CD14-positive monocyte (primary cell): Measurements from ENCODE around the gene POLE2. TPM values are rescaled to one million over a fixed set of nuclear protein-coding genes. Genes with fewer than 3 reads are reported as not detected.

ENCODE experiments used
- DNase-seq, 3 donors: peaks; one replicate each; pipeline ENCODE4 v3.0.0-alpha.2; 2011 to 2022
- H2AFZ ChIP-seq: 2 replicates; pipeline ENCODE4 v1.6.0; 2012; ENCODE audit warnings: mild to moderate bottlenecking, low read depth, low read length, inconsistent platforms; ENCODE audit not compliant: insufficient read depth, poor library complexity, severe bottlenecking
- H3K27ac ChIP-seq, 2 donors: 1 replicate in 1 of 2; 2 replicates in 1 of 2; pipeline ENCODE4 v1.5.1; 2012 to 2013; ENCODE audit warnings: low read length in 2 of 2, control low read depth in 1 of 2, inconsistent platforms in 1 of 2, low read depth in 1 of 2, mild to moderate bottlenecking in 1 of 2
- H3K27me3 ChIP-seq, 2 donors: one replicate each; pipeline versions ENCODE4 v1.6.0 to v1.6.1; 2011 to 2013; ENCODE audit warnings: low read length in 2 of 2; ENCODE audit not compliant: control insufficient read depth in 2 of 2, insufficient read depth in 2 of 2
- H3K36me3 ChIP-seq, 2 donors: replicated peaks in 1 of 2; 1 replicate in 1 of 2; 2 replicates in 1 of 2; pipeline versions ENCODE4 v1.5.1 to v1.6.1; 2012 to 2013; ENCODE audit warnings: low read length in 2 of 2, control low read depth in 1 of 2, inconsistent platforms in 1 of 2, mild to moderate bottlenecking in 1 of 2; ENCODE audit not compliant: insufficient read depth in 2 of 2, control insufficient read depth in 1 of 2
- H3K4me1 ChIP-seq, 2 donors: 1 replicate in 1 of 2; 2 replicates in 1 of 2; pipeline versions ENCODE4 v1.5.1 to v1.6.1; 2012 to 2013; ENCODE audit warnings: low read length in 2 of 2, control low read depth in 1 of 2, inconsistent platforms in 1 of 2, mild to moderate bottlenecking in 1 of 2, moderate library complexity in 1 of 2; ENCODE audit not compliant: insufficient read depth in 2 of 2, control insufficient read depth in 1 of 2
- H3K4me2 ChIP-seq: replicated peaks from 2 replicates; pipeline ENCODE3; 2012; ENCODE audit warnings: low read length, moderate library complexity, mild to moderate bottlenecking; ENCODE audit not compliant: poor library complexity, severe bottlenecking; ENCODE audit errors: extremely low read depth
- H3K4me3 ChIP-seq, 3 experiments: fragments of 200-600 bp in 1 of 3; sonication (generic) in 1 of 3; replicated peaks in 1 of 3; 1 replicate in 2 of 3; 2 replicates in 1 of 3; pipeline ENCODE4 v1.5.1; 2011 to 2013; ENCODE audit warnings: low read length in 3 of 3, mild to moderate bottlenecking in 3 of 3, control low read depth in 2 of 3, low read depth in 2 of 3, inconsistent platforms in 1 of 3, moderate library complexity in 1 of 3
- H3K79me2 ChIP-seq: 2 replicates; pipeline ENCODE4 v1.6.0; 2012; ENCODE audit warnings: mild to moderate bottlenecking, control low read depth, inconsistent platforms, low read length, moderate library complexity; ENCODE audit not compliant: insufficient read depth
- H3K9ac ChIP-seq: 2 replicates; pipeline ENCODE4 v1.6.0; 2017; ENCODE audit warnings: low read length, mild to moderate bottlenecking; ENCODE audit not compliant: insufficient read depth, poor library complexity, severe bottlenecking
- H3K9me3 ChIP-seq, 2 donors: replicated peaks in 1 of 2; 1 replicate in 1 of 2; 2 replicates in 1 of 2; pipeline versions ENCODE4 v1.5.1 to v1.6.1; 2012 to 2013; ENCODE audit warnings: low read length in 2 of 2, control low read depth in 1 of 2; ENCODE audit not compliant: control insufficient read depth in 1 of 2, insufficient read depth in 1 of 2
- H4K20me1 ChIP-seq: 2 replicates; pipeline ENCODE4 v1.6.0; 2012; ENCODE audit warnings: mild to moderate bottlenecking, low read length, control low read depth, moderate library complexity; ENCODE audit not compliant: insufficient read depth
- H3K27ac Mint-ChIP-seq, 7 donors: one replicate each; pipeline ENCODE4 v1.8.0; 2020; ENCODE audit warnings: mild to moderate bottlenecking in 7 of 7, mixed read lengths in 7 of 7, moderate library complexity in 6 of 7, inconsistent platforms in 2 of 7
- H3K27me3 Mint-ChIP-seq, 3 donors: one replicate each; pipeline ENCODE4 v1.8.0; 2021 to 2022; ENCODE audit warnings: low read depth in 3 of 3, mild to moderate bottlenecking in 3 of 3, mixed read lengths in 3 of 3, moderate library complexity in 3 of 3, inconsistent platforms in 1 of 3
- H3K36me3 Mint-ChIP-seq, 2 donors: one replicate each; pipeline ENCODE4 v1.8.0; 2020; ENCODE audit warnings: mixed read lengths in 2 of 2, inconsistent platforms in 1 of 2, mild to moderate bottlenecking in 1 of 2
- H3K4me1 Mint-ChIP-seq: one replicate; pipeline ENCODE4 v1.8.0; 2020; ENCODE audit warnings: mild to moderate bottlenecking, mixed read lengths
- H3K4me3 Mint-ChIP-seq, 2 donors: one replicate each; pipeline ENCODE4 v1.8.0; 2020; ENCODE audit warnings: mild to moderate bottlenecking in 2 of 2, mixed read lengths in 2 of 2, moderate library complexity in 1 of 2
- H3K9me3 Mint-ChIP-seq, 7 donors: one replicate each; pipeline ENCODE4 v1.8.0; 2020 to 2022; ENCODE audit warnings: mixed read lengths in 7 of 7, mild to moderate bottlenecking in 6 of 7, moderate library complexity in 6 of 7, inconsistent platforms in 2 of 7
- WGBS: methylation state at CpG from one replicate; pipeline ENCODE4 v1.1.5; 2013; ENCODE audit warnings: missing lambda C conversion rate; ENCODE audit not compliant: insufficient coverage; 5-methylcytosine and 5-hydroxymethylcytosine counted together
- intact Hi-C, 2 donors: fragments of 100-400 bp; cut with micrococcal nuclease; formaldehyde crosslinking; loops; one replicate each; pipeline versions ENCODE4 v1.15.0 to v1.15.1; 2023
- polyA plus RNA-seq, 3 donors: library from polyadenylated mRNA; depleted of rRNA in 1 of 3; unstranded in 2 of 3; stranded (reverse) in 1 of 3; fragments of 300-500 nt in 2 of 3; fragments of >200 nt in 1 of 3; fragmentation: Illumina TruSeq in 2 of 3; gene quantifications; 1 replicate in 2 of 3; 2 replicates in 1 of 3; pipeline ENCODE4 v1.2.3, GENCODE V29; 2012 to 2021
- TF ChIP-seq, protein P1 (sequence below): fragments of 200-600 bp; IDR thresholded peaks from one replicate; pipeline ENCODE4 v1.8.0; 2022; ENCODE audit warnings: antibody characterized with exemption, mild to moderate bottlenecking

POLE2 gene
- polyA plus RNA-seq, 3 donors, result 0.18 to 0.57 (median 0.47) TPM

- H3K27ac Mint-ChIP-seq, result no peak overlapping the region
- WGBS, result no CpG with 5 or more reads among the region's 3 CpGs
- Histone ChIP-seq H3K4me1 (no peaks in the 10 kb centered on the region), H4K20me1 (no peaks in the 10 kb centered on the region), H3K79me2 (no peaks in the 10 kb centered on the region), H3K36me3 (peaks cover 0 to 4% of the 10 kb centered on the region in 2 donors), H3K9ac (no peak overlapping the region), H3K4me2 (no peak overlapping the region), H3K27me3 (no peaks in the 10 kb centered on the region), H2AFZ (no peak overlapping the region), H3K9me3 (no peaks in the 10 kb centered on the region), H3K4me3 (no peak overlapping the region), H3K27ac (no peak overlapping the region)
- H3K9me3 Mint-ChIP-seq, result peaks cover 0 to 3% (median 0%) of the 10 kb centered on the region in 7 donors
- intact Hi-C loops, result no loop called here
- peaks cover 0 to 6% of the 10 kb centered on the region in 2 donors for H3K36me3 Mint-ChIP-seq
- peaks cover 0 to 4% (median 0%) of the 10 kb centered on the region in 3 donors for H3K27me3 Mint-ChIP-seq
- no peaks in the 10 kb centered on the region for H3K4me1 Mint-ChIP-seq
- no peak overlapping the region for H3K4me3 Mint-ChIP-seq
- TF ChIP-seq, protein P1, sequence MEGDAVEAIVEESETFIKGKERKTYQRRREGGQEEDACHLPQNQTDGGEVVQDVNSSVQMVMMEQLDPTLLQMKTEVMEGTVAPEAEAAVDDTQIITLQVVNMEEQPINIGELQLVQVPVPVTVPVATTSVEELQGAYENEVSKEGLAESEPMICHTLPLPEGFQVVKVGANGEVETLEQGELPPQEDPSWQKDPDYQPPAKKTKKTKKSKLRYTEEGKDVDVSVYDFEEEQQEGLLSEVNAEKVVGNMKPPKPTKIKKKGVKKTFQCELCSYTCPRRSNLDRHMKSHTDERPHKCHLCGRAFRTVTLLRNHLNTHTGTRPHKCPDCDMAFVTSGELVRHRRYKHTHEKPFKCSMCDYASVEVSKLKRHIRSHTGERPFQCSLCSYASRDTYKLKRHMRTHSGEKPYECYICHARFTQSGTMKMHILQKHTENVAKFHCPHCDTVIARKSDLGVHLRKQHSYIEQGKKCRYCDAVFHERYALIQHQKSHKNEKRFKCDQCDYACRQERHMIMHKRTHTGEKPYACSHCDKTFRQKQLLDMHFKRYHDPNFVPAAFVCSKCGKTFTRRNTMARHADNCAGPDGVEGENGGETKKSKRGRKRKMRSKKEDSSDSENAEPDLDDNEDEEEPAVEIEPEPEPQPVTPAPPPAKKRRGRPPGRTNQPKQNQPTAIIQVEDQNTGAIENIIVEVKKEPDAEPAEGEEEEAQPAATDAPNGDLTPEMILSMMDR, result no peak
- no peak for DNase-seq
These were observed 33.5 kb downstream of the POLE2 start for GRCh38 chr14:49654511-49654910.

DNA sequence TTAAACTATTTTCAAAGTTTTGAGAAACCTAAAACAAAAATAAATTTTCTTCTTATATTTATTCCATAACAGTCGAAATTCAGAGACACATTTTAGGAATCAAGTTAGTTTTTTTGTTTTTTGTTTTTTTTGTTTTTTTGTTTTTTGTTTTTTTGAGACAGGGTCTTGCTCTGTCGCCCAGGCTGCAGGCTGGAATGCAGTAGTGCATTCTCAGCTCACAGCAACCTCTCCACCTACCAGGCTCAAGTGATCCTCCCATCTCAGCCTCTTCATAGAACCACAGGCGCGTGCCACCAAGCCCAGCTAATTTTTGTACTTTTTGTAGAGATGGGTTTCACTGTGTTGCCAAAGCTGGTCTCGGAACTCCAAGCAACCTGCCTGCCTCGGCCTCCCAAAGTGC, 34.5 kb downstream of the POLE2 start:
- Histone ChIP-seq H3K27ac (no peak overlapping the region), H3K79me2 (no peaks in the 10 kb centered on the region), H3K4me3 (no peak overlapping the region), H3K4me1 (no peaks in the 10 kb centered on the region), H3K27me3 (no peaks in the 10 kb centered on the region), H3K36me3 (peaks cover 0 to 4% of the 10 kb centered on the region in 2 donors), H3K9ac (no peak overlapping the region), H3K4me2 (no peak overlapping the region), H3K9me3 (no peaks in the 10 kb centered on the region), H4K20me1 (no peaks in the 10 kb centered on the region), H2AFZ (no peak overlapping the region)
- no peak overlapping the region for H3K27ac Mint-ChIP-seq
- intact Hi-C loops, result no loop called here
- TF ChIP-seq, protein P1, result no peak
- DNase-seq, result no peak
- H3K9me3 Mint-ChIP-seq, result peaks cover 0 to 3% (median 0%) of the 10 kb centered on the region in 7 donors
- WGBS, result no CpG with 5 or more reads among the region's 6 CpGs
- peaks cover 0 to 6% of the 10 kb centered on the region in 2 donors for H3K36me3 Mint-ChIP-seq
- H3K4me1 Mint-ChIP-seq, result no peaks in the 10 kb centered on the region
- H3K4me3 Mint-ChIP-seq, result no peak overlapping the region
- H3K27me3 Mint-ChIP-seq, result peaks cover 0 to 5% (median 0%) of the 10 kb centered on the region in 3 donors
